Mesothelial cell of epicardium (in vitro differentiated cells): ENCODE results near the gene HERC4. TPM values are rescaled to one million over a fixed set of nuclear protein-coding genes. Genes with fewer than 3 reads are reported as not detected.

Experiments used
- DNase-seq, 2 experiments: peaks; one replicate each; pipeline ENCODE4 v3.0.0; 2021; ENCODE audit warnings: low spot score in 2 of 2; ENCODE audit not compliant: unreplicated experiment in 2 of 2
- H3K27ac Mint-ChIP-seq: 2 replicates; pipeline ENCODE4 v1.8.0; 2021; ENCODE audit warnings: mixed read lengths
- H3K27me3 Mint-ChIP-seq: 2 replicates; pipeline ENCODE4 v1.8.0; 2021; ENCODE audit warnings: low read depth, mixed read lengths
- H3K36me3 Mint-ChIP-seq: 2 replicates; pipeline ENCODE4 v1.8.0; 2021; ENCODE audit warnings: mixed read lengths
- H3K4me1 Mint-ChIP-seq: 2 replicates; pipeline ENCODE4 v1.8.0; 2021; ENCODE audit warnings: mixed read lengths
- H3K4me3 Mint-ChIP-seq: 2 replicates; pipeline ENCODE4 v1.8.0; 2021; ENCODE audit warnings: mild to moderate bottlenecking, moderate library complexity, mixed read lengths
- H3K9me3 Mint-ChIP-seq: 2 replicates; pipeline ENCODE4 v1.8.0; 2021; ENCODE audit warnings: mixed read lengths
- CTCF ChIP-seq: fragments of 200-600 bp; sonication (generic); IDR thresholded peaks from one replicate; pipeline ENCODE4 v1.5.0; 2021; ENCODE audit warnings: antibody characterized with exemption; ENCODE audit not compliant: unreplicated experiment
- total RNA-seq: library from RNA; stranded (reverse); gene quantifications from 3 replicates; pipeline ENCODE4 v1.2.1, GENCODE V29; 2021

The HERC4 gene
- total RNA-seq, 1 donor from 2014 or later: 56.2 TPM

GRCh38 chr10:68090586-68090985, 15.5 kb upstream of the HERC4 start:
- H3K9me3 Mint-ChIP-seq: no peaks in the 10 kb centered on the region
- H3K27me3 Mint-ChIP-seq: peaks cover 4% of the 10 kb centered on the region
- no peak overlapping the region for H3K27ac Mint-ChIP-seq
- TF ChIP-seq CTCF: no peak
- peaks cover 4% of the 10 kb centered on the region for H3K4me1 Mint-ChIP-seq
- no peak overlapping the region for H3K4me3 Mint-ChIP-seq
- DNase-seq: no peak
- H3K36me3 Mint-ChIP-seq: no peaks in the 10 kb centered on the region

GRCh38 chr10:68088740-68089139, 13.7 kb upstream of the HERC4 start:
- no peaks in the 10 kb centered on the region for H3K9me3 Mint-ChIP-seq
- no peaks in the 10 kb centered on the region for H3K36me3 Mint-ChIP-seq
- DNase-seq: no peak
- H3K4me1 Mint-ChIP-seq: peaks cover 4% of the 10 kb centered on the region
- H3K27ac Mint-ChIP-seq: no peak overlapping the region
- TF ChIP-seq CTCF: no peak
- H3K27me3 Mint-ChIP-seq: peaks cover 4% of the 10 kb centered on the region
- no peak overlapping the region for H3K4me3 Mint-ChIP-seq

- no peaks in the 10 kb centered on the region for H3K9me3 Mint-ChIP-seq
These were observed 12.8 kb upstream of the HERC4 start for GRCh38 chr10:68087685-68088401.

GRCh38 chr10:68086910-68087684, 12.0 kb upstream of the HERC4 start:
- H3K36me3 Mint-ChIP-seq: no peaks in the 10 kb centered on the region
- peaks cover 4% of the 10 kb centered on the region for H3K4me1 Mint-ChIP-seq
- H3K9me3 Mint-ChIP-seq: no peaks in the 10 kb centered on the region
- H3K27ac Mint-ChIP-seq: no peak overlapping the region
- DNase-seq: no peak
- peaks cover 4% of the 10 kb centered on the region for H3K27me3 Mint-ChIP-seq
- no peak for TF ChIP-seq CTCF
- H3K4me3 Mint-ChIP-seq: no peak overlapping the region

More at GRCh38 chr10:68087685-68088401, 12.8 kb upstream of the HERC4 start:
- no peak for TF ChIP-seq CTCF
- Mint-ChIP-seq H3K4me3 (no peak overlapping the region), H3K4me1 (peaks cover 4% of the 10 kb centered on the region), H3K36me3 (no peaks in the 10 kb centered on the region), H3K27ac (no peak overlapping the region), H3K27me3 (peaks cover 4% of the 10 kb centered on the region)
- no peak for DNase-seq

GRCh38 chr10:68086011-68086410, 10.9 kb upstream of the HERC4 start:
- H3K9me3 Mint-ChIP-seq: no peaks in the 10 kb centered on the region
- no peak for TF ChIP-seq CTCF
- no peak overlapping the region for H3K27ac Mint-ChIP-seq
- no peak overlapping the region for H3K4me3 Mint-ChIP-seq
- no peak for DNase-seq
- H3K4me1 Mint-ChIP-seq: peaks cover 4% of the 10 kb centered on the region
- H3K36me3 Mint-ChIP-seq: no peaks in the 10 kb centered on the region
- H3K27me3 Mint-ChIP-seq: peaks cover 4% of the 10 kb centered on the region
